ENCODE results near the gene FCRL5. TPM values are rescaled to one million over a fixed set of nuclear protein-coding genes. Genes with fewer than 3 reads are reported as not detected.

FCRL5 gene
- total and polyA plus RNA-seq, 10 of the 15 experiments (the other 5 are each of a cell fraction or from before 2014, with no cell fraction given): 1.1 to 136 (median 7.0) TPM

- TF ChIP-seq, protein P1, sequence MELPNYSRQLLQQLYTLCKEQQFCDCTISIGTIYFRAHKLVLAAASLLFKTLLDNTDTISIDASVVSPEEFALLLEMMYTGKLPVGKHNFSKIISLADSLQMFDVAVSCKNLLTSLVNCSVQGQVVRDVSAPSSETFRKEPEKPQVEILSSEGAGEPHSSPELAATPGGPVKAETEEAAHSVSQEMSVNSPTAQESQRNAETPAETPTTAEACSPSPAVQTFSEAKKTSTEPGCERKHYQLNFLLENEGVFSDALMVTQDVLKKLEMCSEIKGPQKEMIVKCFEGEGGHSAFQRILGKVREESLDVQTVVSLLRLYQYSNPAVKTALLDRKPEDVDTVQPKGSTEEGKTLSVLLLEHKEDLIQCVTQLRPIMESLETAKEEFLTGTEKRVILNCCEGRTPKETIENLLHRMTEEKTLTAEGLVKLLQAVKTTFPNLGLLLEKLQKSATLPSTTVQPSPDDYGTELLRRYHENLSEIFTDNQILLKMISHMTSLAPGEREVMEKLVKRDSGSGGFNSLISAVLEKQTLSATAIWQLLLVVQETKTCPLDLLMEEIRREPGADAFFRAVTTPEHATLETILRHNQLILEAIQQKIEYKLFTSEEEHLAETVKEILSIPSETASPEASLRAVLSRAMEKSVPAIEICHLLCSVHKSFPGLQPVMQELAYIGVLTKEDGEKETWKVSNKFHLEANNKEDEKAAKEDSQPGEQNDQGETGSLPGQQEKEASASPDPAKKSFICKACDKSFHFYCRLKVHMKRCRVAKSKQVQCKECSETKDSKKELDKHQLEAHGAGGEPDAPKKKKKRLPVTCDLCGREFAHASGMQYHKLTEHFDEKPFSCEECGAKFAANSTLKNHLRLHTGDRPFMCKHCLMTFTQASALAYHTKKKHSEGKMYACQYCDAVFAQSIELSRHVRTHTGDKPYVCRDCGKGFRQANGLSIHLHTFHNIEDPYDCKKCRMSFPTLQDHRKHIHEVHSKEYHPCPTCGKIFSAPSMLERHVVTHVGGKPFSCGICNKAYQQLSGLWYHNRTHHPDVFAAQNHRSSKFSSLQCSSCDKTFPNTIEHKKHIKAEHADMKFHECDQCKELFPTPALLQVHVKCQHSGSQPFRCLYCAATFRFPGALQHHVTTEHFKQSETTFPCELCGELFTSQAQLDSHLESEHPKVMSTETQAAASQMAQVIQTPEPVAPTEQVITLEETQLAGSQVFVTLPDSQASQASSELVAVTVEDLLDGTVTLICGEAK (IDR thresholded peaks at IDR 0.05; ENCODE audit: borderline replicate concordance): no peak
- TF ChIP-seq DPF2 (IDR thresholded peaks at IDR 0.05) (peak; percentile 44; the same call in 1 of the 2 replicates), RBBP5 (conservative IDR thresholded peaks at IDR 0.05) (no peak), MAX (IDR thresholded peaks at IDR 0.05; ENCODE audit: low read depth, low read length) (0 out of 2 replicates have a peak, but pooled peaks have one; percentile 9), ATF3 (IDR thresholded peaks at IDR 0.05; ENCODE audit: borderline replicate concordance, extremely low read depth, low read depth, low read length) (no peak), SREBF1 (IDR thresholded peaks at IDR 0.05; ENCODE audit: low read length) (no peak), NFIC (IDR thresholded peaks at IDR 0.05; ENCODE audit: low read depth, low read length) (peak; percentile 72), KDM1A (IDR thresholded peaks at IDR 0.05; ENCODE audit: borderline replicate concordance) (no peak), BRCA1 (IDR thresholded peaks at IDR 0.05; ENCODE audit: low read depth, low read length) (no peak), ZBTB11 (CRISPR knock-in tag; IDR thresholded peaks at IDR 0.05) (no peak), NFXL1 (IDR thresholded peaks at IDR 0.05; ENCODE audit: borderline replicate concordance) (no peak), MTA2 (IDR thresholded peaks at IDR 0.05; ENCODE audit: low read depth) (peak; percentile 94), CEBPB (IDR thresholded peaks at IDR 0.05; ENCODE audit: borderline replicate concordance in 1 of 2, low read depth in 2 of 2, low read length in 2 of 2) (no peak), REST (IDR thresholded peaks at IDR 0.05; ENCODE audit: low read depth, low read length) (no peak), PAX5 (IDR thresholded peaks at IDR 0.05; ENCODE audit: borderline replicate concordance, low read depth, low read length) (peak; percentile 62; the same call in 1 of the 2 replicates), YY1 (IDR thresholded peaks at IDR 0.05; ENCODE audit: low read depth, low read length) (0 out of 2 replicates have a peak, but pooled peaks have one; percentile 52)
- TF ChIP-seq, protein P2, sequence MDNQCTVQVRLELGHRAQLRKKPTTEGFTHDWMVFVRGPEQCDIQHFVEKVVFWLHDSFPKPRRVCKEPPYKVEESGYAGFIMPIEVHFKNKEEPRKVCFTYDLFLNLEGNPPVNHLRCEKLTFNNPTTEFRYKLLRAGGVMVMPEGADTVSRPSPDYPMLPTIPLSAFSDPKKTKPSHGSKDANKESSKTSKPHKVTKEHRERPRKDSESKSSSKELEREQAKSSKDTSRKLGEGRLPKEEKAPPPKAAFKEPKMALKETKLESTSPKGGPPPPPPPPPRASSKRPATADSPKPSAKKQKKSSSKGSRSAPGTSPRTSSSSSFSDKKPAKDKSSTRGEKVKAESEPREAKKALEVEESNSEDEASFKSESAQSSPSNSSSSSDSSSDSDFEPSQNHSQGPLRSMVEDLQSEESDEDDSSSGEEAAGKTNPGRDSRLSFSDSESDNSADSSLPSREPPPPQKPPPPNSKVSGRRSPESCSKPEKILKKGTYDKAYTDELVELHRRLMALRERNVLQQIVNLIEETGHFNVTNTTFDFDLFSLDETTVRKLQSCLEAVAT (IDR thresholded peaks at IDR 0.05): no peak
Observed at GRCh38 chr1:157596384-157596783, 44.1 kb upstream of the FCRL5 start (continued).

Data from GM12878 (cell line).